H1 (cell line): ENCODE data around the gene OGFR. TPM values are rescaled to one million over a fixed set of nuclear protein-coding genes. Genes with fewer than 3 reads are reported as not detected.

Source experiments
- CTCF ChIA-PET: fragments of 300-600 bp; sonication (Branson Sonifier 250); formaldehyde crosslinking; loops from one replicate; lab custom pipeline; 2021; ENCODE audit not compliant: partially characterized antibody; lab: Charles Lee
- POLR2A ChIA-PET: fragments of 300-600 bp; sonication (Branson Sonifier 250); formaldehyde crosslinking; loops from one replicate; lab custom pipeline; 2021; ENCODE audit warnings: inconsistent platforms; ENCODE audit not compliant: partially characterized antibody; lab: Charles Lee
- DNase-seq, 2 experiments: peaks; one replicate each; pipeline versions ENCODE4 v3.0.0 to v3.0.0-alpha.2; 2010 to 2022; ENCODE audit warnings: low spot score in 2 of 2, low read depth in 1 of 2, mixed read lengths in 1 of 2
- FAIRE-seq: peaks from 2 replicates; lab custom pipeline; 2011; peaks lifted over from hg19 to GRCh38; lab: Jason Lieb, UNC
- H2AFZ ChIP-seq: 2 replicates; pipeline ENCODE4 v1.8.1; 2012; ENCODE audit warnings: low read length, inconsistent platforms
- H2AK5ac ChIP-seq: 2 replicates; pipeline ENCODE4 v1.6.1; 2013; ENCODE audit warnings: low read depth, low read length
- H2BK120ac ChIP-seq: replicated peaks from 2 replicates; pipeline ENCODE3; 2013; ENCODE audit warnings: low read depth, low read length, inconsistent platforms
- H2BK12ac ChIP-seq: 2 replicates; pipeline ENCODE4 v1.6.1; 2013; ENCODE audit warnings: low read depth, low read length
- H2BK15ac ChIP-seq: 2 replicates; pipeline ENCODE4 v1.6.1; 2013; ENCODE audit warnings: low read length
- H2BK20ac ChIP-seq: 2 replicates; pipeline ENCODE4 v1.6.1; 2013; ENCODE audit warnings: low read length
- H2BK5ac ChIP-seq: 2 replicates; pipeline ENCODE4 v1.6.1; 2013; ENCODE audit warnings: low read depth, low read length
- H3K14ac ChIP-seq: 2 replicates; pipeline ENCODE4 v1.6.1; 2013; ENCODE audit warnings: inconsistent platforms; ENCODE audit not compliant: insufficient read length
- H3K18ac ChIP-seq: 2 replicates; pipeline ENCODE4 v1.6.1; 2013; ENCODE audit warnings: low read length; ENCODE audit errors: extremely low read depth
- H3K23ac ChIP-seq: 2 replicates; pipeline ENCODE4 v1.6.1; 2013; ENCODE audit warnings: inconsistent platforms; ENCODE audit not compliant: insufficient read length
- H3K23me2 ChIP-seq: 2 replicates; pipeline ENCODE4 v1.6.1; 2013; ENCODE audit warnings: low read depth, low read length
- H3K27ac ChIP-seq: 2 replicates; pipeline ENCODE4 v1.6.1; 2011; ENCODE audit warnings: low read depth, low read length, inconsistent platforms
- H3K27me3 ChIP-seq, 4 experiments: replicated peaks in 1 of 4; 1 replicate in 1 of 4; 2 replicates in 3 of 4; pipeline versions ENCODE4 v1.6.1 to v1.8.1; 2011 to 2013; ENCODE audit warnings: low read length in 3 of 4, mild to moderate bottlenecking in 3 of 4, inconsistent platforms in 2 of 4, mixed read lengths in 2 of 4, moderate library complexity in 1 of 4; ENCODE audit not compliant: control insufficient read depth in 3 of 4, insufficient read depth in 3 of 4; ENCODE audit errors: extremely low read depth in 1 of 4
- H3K36me3 ChIP-seq, 4 experiments: 2 replicates each; pipeline versions ENCODE4 v1.6.1 to v1.8.1; 2011 to 2013; ENCODE audit warnings: mild to moderate bottlenecking in 4 of 4, low read length in 3 of 4, moderate library complexity in 2 of 4, control low read depth in 1 of 4, inconsistent platforms in 1 of 4; ENCODE audit not compliant: insufficient read depth in 4 of 4, control insufficient read depth in 2 of 4
- H3K4ac ChIP-seq: replicated peaks from 2 replicates; pipeline ENCODE3; 2013; ENCODE audit warnings: low read length, low read depth, mixed read lengths, inconsistent platforms; ENCODE audit not compliant: insufficient read length
- H3K4me1 ChIP-seq, 4 experiments: replicated peaks in 1 of 4; 1 replicate in 1 of 4; 2 replicates in 3 of 4; pipeline versions ENCODE4 v1.6.1 to v1.8.1; 2011 to 2013; ENCODE audit warnings: low read length in 3 of 4, inconsistent platforms in 2 of 4, mixed read lengths in 1 of 4; ENCODE audit not compliant: insufficient read depth in 4 of 4, control insufficient read depth in 3 of 4
- H3K4me2 ChIP-seq, 2 experiments: 2 replicates each; pipeline versions ENCODE4 v1.6.1 to v1.8.1; 2011 to 2013; ENCODE audit warnings: low read depth in 2 of 2, low read length in 2 of 2, control low read depth in 1 of 2, inconsistent platforms in 1 of 2, mild to moderate bottlenecking in 1 of 2; ENCODE audit not compliant: insufficient read depth in 1 of 2
- H3K4me3 ChIP-seq, 4 experiments: fragments of 200-600, 300-600 bp in 1 of 4; sonication (generic), shearing (Covaris generic), sonication (Bioruptor Twin) in 1 of 4; 2 replicates each; pipeline versions ENCODE4 v1.5.1 to v1.8.1; 2011 to 2016; ENCODE audit warnings: low read length in 4 of 4, low read depth in 3 of 4, control low read depth in 2 of 4, inconsistent platforms in 2 of 4, mild to moderate bottlenecking in 2 of 4, mixed read lengths in 1 of 4, moderate library complexity in 1 of 4; ENCODE audit not compliant: insufficient read depth in 2 of 4; ENCODE audit errors: extremely low read depth in 1 of 4
- H3K56ac ChIP-seq: replicated peaks from 2 replicates; pipeline ENCODE3; 2013; ENCODE audit warnings: low read depth, mild to moderate bottlenecking, mixed read lengths, low read length, inconsistent platforms; ENCODE audit not compliant: insufficient read length
- H3K79me1 ChIP-seq: 2 replicates; pipeline ENCODE4 v1.6.1; 2013; ENCODE audit warnings: low read depth, low read length, control low read depth
- H3K79me2 ChIP-seq, 2 experiments: 2 replicates each; pipeline versions ENCODE4 v1.6.1 to v1.8.1; 2012 to 2013; ENCODE audit warnings: low read length in 2 of 2, mild to moderate bottlenecking in 2 of 2, inconsistent platforms in 1 of 2; ENCODE audit not compliant: insufficient read depth in 2 of 2, control insufficient read depth in 1 of 2
- H3K9ac ChIP-seq, 4 experiments: replicated peaks in 1 of 4; 1 replicate in 1 of 4; 2 replicates in 3 of 4; pipeline versions ENCODE4 v1.6.1 to v1.8.1; 2011 to 2013; ENCODE audit warnings: low read depth in 3 of 4, low read length in 3 of 4, control low read depth in 2 of 4, mild to moderate bottlenecking in 2 of 4, moderate library complexity in 2 of 4, inconsistent platforms in 1 of 4; ENCODE audit errors: extremely low read depth in 1 of 4
- H3K9me3 ChIP-seq, 2 experiments: 2 replicates each; pipeline versions ENCODE4 v1.6.1 to v1.8.1; 2012 to 2013; ENCODE audit warnings: mild to moderate bottlenecking in 2 of 2, moderate library complexity in 2 of 2, control low read depth in 1 of 2, inconsistent platforms in 1 of 2, low read depth in 1 of 2, low read length in 1 of 2, mixed read lengths in 1 of 2; ENCODE audit not compliant: insufficient read depth in 2 of 2
- H4K20me1 ChIP-seq, 2 experiments: replicated peaks in 1 of 2; 2 replicates each; pipeline versions ENCODE3 to v1.8.1; 2011 to 2013; ENCODE audit warnings: inconsistent platforms in 2 of 2, low read length in 2 of 2, mild to moderate bottlenecking in 1 of 2; ENCODE audit not compliant: insufficient read depth in 2 of 2, control insufficient read depth in 1 of 2
- H4K5ac ChIP-seq: 2 replicates; pipeline ENCODE4 v1.6.1; 2013; ENCODE audit warnings: low read length, low read depth, mixed read lengths, inconsistent platforms; ENCODE audit not compliant: insufficient read length
- H4K8ac ChIP-seq: 2 replicates; pipeline ENCODE4 v1.8.0; 2013; ENCODE audit warnings: mild to moderate bottlenecking, moderate library complexity, low read length, inconsistent platforms; ENCODE audit not compliant: insufficient read depth; ENCODE audit errors: extremely low read depth
- H4K91ac ChIP-seq: replicated peaks from 2 replicates; pipeline ENCODE3; 2013; ENCODE audit warnings: low read length, mixed read lengths, inconsistent platforms; ENCODE audit not compliant: insufficient read length
- ATF3 ChIP-seq: IDR thresholded peaks from 2 replicates; pipeline ENCODE4 v1.6.1; 2011; ENCODE audit warnings: low read depth, mild to moderate bottlenecking, low read length; ENCODE audit not compliant: insufficient read depth
- CEBPB ChIP-seq: IDR thresholded peaks from 2 replicates; pipeline ENCODE4 v1.6.1; 2012; ENCODE audit warnings: low read depth, low read length
- EZH2 ChIP-seq: fragments of 200-600 bp; sonication (generic); IDR thresholded peaks from 2 replicates; pipeline ENCODE4 v1.7.1; 2012; ENCODE audit warnings: low read depth, mild to moderate bottlenecking, moderate library complexity, low read length, inconsistent platforms; ENCODE audit not compliant: severe bottlenecking
- HDAC6 ChIP-seq: IDR thresholded peaks from one replicate; pipeline ENCODE4 v1.7.1; 2012; ENCODE audit warnings: low read depth, mild to moderate bottlenecking, inconsistent platforms, low read length, moderate library complexity
- POU5F1 ChIP-seq: IDR thresholded peaks from 2 replicates; pipeline ENCODE4 v1.6.1; 2011; ENCODE audit warnings: low read depth, mild to moderate bottlenecking, low read length, moderate library complexity
- RAD21 ChIP-seq, 2 experiments: IDR thresholded peaks in 1 of 2; conservative IDR thresholded peaks in 1 of 2; 2 replicates each; pipeline ENCODE4 v1.6.1; 2011; ENCODE audit warnings: low read depth in 2 of 2, low read length in 2 of 2, improper control_type of control experiment in 1 of 2, inconsistent platforms in 1 of 2, mild to moderate bottlenecking in 1 of 2, moderate library complexity in 1 of 2
- RBBP5 ChIP-seq: IDR thresholded peaks from 2 replicates; pipeline ENCODE4 v1.7.1; 2012; ENCODE audit warnings: low read depth, mild to moderate bottlenecking, inconsistent platforms, low read length, moderate library complexity, borderline replicate concordance
- RFX5 ChIP-seq: IDR thresholded peaks from 2 replicates; pipeline ENCODE4 v1.6.1; 2011; ENCODE audit warnings: low read depth, low read length, improper control_type of control experiment, borderline replicate concordance
- RNF2 ChIP-seq: fragments of 200-900, 300-1000 bp; sonication (generic); IDR thresholded peaks from 2 replicates; pipeline ENCODE4 v1.7.1; 2016; ENCODE audit warnings: borderline replicate concordance, low read depth, mild to moderate bottlenecking, antibody characterized with exemption, low read length; ENCODE audit not compliant: poor library complexity, severe bottlenecking; ENCODE audit errors: missing control alignments
- RXRA ChIP-seq: IDR thresholded peaks from 2 replicates; pipeline ENCODE4 v1.6.1; 2011; ENCODE audit warnings: low read depth, mild to moderate bottlenecking, low read length, moderate library complexity; ENCODE audit not compliant: insufficient read depth
- SP2 ChIP-seq: IDR thresholded peaks from 2 replicates; pipeline ENCODE4 v1.6.1; 2012; ENCODE audit warnings: mild to moderate bottlenecking, low read length, inconsistent platforms
- SP4 ChIP-seq: IDR thresholded peaks from 2 replicates; pipeline ENCODE4 v1.6.1; 2012; ENCODE audit warnings: low read length, inconsistent platforms
- TAF1 ChIP-seq: IDR thresholded peaks from 2 replicates; pipeline ENCODE4 v1.6.1; 2011; ENCODE audit warnings: mild to moderate bottlenecking, low read depth, low read length
- WGBS, 2 experiments: shearing (Covaris generic) in 1 of 2; methylation state at CpG; one replicate each; pipeline versions ENCODE4 v1.1.6 to v1.1.7; 2013 to 2015; ENCODE audit warnings: low lambda C conversion rate in 2 of 2, mixed read lengths in 2 of 2, inconsistent platforms in 1 of 2, low coverage in 1 of 2, missing lambda C conversion rate in 1 of 2; ENCODE audit not compliant: insufficient replicate concordance in 2 of 2, insufficient coverage in 1 of 2, insufficient read length in 1 of 2; ENCODE audit errors: extremely low coverage in 1 of 2, missing lambda C conversion rate in 1 of 2; 5-methylcytosine and 5-hydroxymethylcytosine counted together
- polyA plus RNA-seq, 7 experiments: library from polyadenylated mRNA; depleted of rRNA in 3 of 7; stranded (reverse) in 5 of 7; unstranded in 2 of 7; fragments of >200 nt in 5 of 7; fragments of 200-250 nt in 2 of 7; gene quantifications; 1 replicate in 5 of 7; 2 replicates in 1 of 7; 4 replicates in 1 of 7; pipeline versions ENCODE4 v1.2.1 to v1.2.3, GENCODE V29; 2011 to 2013; ENCODE audit warnings: missing spikeins in 2 of 7, mixed read lengths in 2 of 7
- total RNA-seq: library from RNA; stranded (reverse); fragmentation: NEBNext Ultra II Directional; extraction: Animal tissue kit (Norgen Biotek cat#: 25700); gene quantifications from 2 replicates; pipeline ENCODE4 v1.2.1, GENCODE V29; 2021

Gene OGFR
- total and polyA plus RNA-seq, 2 of the 8 experiments (the other 6 are each of a cell fraction or from before 2014, with no cell fraction given): 13.9 to 25.1 TPM

GRCh38 chr20:62762801-62763368 is 41.8 kb upstream of the OGFR start:
- no peak overlapping the region for H2AK5ac ChIP-seq
- no peak overlapping the region for H3K18ac ChIP-seq
- no peaks in the 10 kb centered on the region; a peak in 3 of 7 replicates for H3K4me1 ChIP-seq
- H2BK15ac ChIP-seq: no peak overlapping the region
- H3K9ac ChIP-seq: no peak overlapping the region
- no peaks in the 10 kb centered on the region for H3K79me2 ChIP-seq
- no peak overlapping the region for H3K23ac ChIP-seq
- no peak overlapping the region for H4K91ac ChIP-seq
- H4K20me1 ChIP-seq: peaks cover 0 to 1% of the 10 kb centered on the region in 2 experiments
- H3K79me1 ChIP-seq: no peaks in the 10 kb centered on the region
- no peak for DNase-seq
- H3K23me2 ChIP-seq: no peaks in the 10 kb centered on the region
- ChIA-PET CTCF (interaction anchor here (0.9 to 1.4 kb wide), 5 partner anchors 11 to 29 kb away, joined by 3 to 4 read pairs (median 3); no protein-coding TSS in a partner anchor), POLR2A (no interaction called here)
- no peak overlapping the region for H4K8ac ChIP-seq
- H3K4ac ChIP-seq: no peak overlapping the region
- no peak overlapping the region for H2AFZ ChIP-seq
- H3K4me2 ChIP-seq: no peak overlapping the region
- no peaks in the 10 kb centered on the region for H3K36me3 ChIP-seq
- no peak overlapping the region for H2BK20ac ChIP-seq
- H2BK12ac ChIP-seq: no peak overlapping the region
- H3K9me3 ChIP-seq: no peaks in the 10 kb centered on the region
- 89% methylated on average over 13 of the region's 16 CpGs; no CpG with 5 or more reads in 1 of the 2 experiments for WGBS, 2 experiments
- no peak overlapping the region for H2BK120ac ChIP-seq
- no peak overlapping the region for H4K5ac ChIP-seq
- FAIRE-seq: no peak
- no peak overlapping the region for H3K14ac ChIP-seq
- no peak overlapping the region for H3K4me3 ChIP-seq
- no peak overlapping the region for H3K27ac ChIP-seq
- no peak overlapping the region for H3K56ac ChIP-seq
- no peaks in the 10 kb centered on the region; a peak in 1 of 7 replicates for H3K27me3 ChIP-seq
- H2BK5ac ChIP-seq: no peak overlapping the region
- TF ChIP-seq SP2 (no peak), ATF3 (no peak), RFX5 (no peak), RNF2 (no peak), TAF1 (no peak), EZH2 (no peak), CEBPB (no peak), POU5F1 (no peak), RAD21 (IDR thresholded peaks at IDR 0.05 in 1 of 2, conservative IDR thresholded peaks at IDR 0.05 in 1 of 2; ENCODE audit: low read depth in 2 of 2, low read length in 2 of 2) (no peak), RXRA (no peak), HDAC6 (no peak), RBBP5 (no peak), SP4 (no peak)
